ENCODE data around the gene OR1L6. TPM values are rescaled to one million over a fixed set of nuclear protein-coding genes. Genes with fewer than 3 reads are reported as not detected.

OR1L6 gene
- total and polyA plus RNA-seq, 2 experiments from 2014 or later = not detected

- H3K4me3 ChIP-seq = no peak within 1 kb of the TSS
- H2AFZ ChIP-seq = no peak within 1 kb of the TSS
- no peaks in the 10 kb centered on the region for H3K79me2 ChIP-seq
- no peaks in the 10 kb centered on the region for H3K4me1 ChIP-seq (ENCODE audit: insufficient read depth)
- H4K20me1 ChIP-seq (ENCODE audit: insufficient read depth, poor library complexity, severe bottlenecking) = no peaks in the 10 kb centered on the region
- no peaks in the 10 kb centered on the region for H3K27me3 ChIP-seq
- H3K36me3 ChIP-seq (replicated peaks; ENCODE audit: insufficient read depth, low read depth) = no peaks in the 10 kb centered on the region
- no peak for DNase-seq (ENCODE audit: low spot score)
- no peaks in the 10 kb centered on the region for H3K9me2 ChIP-seq (replicated peaks; ENCODE audit: insufficient read depth)
- H3K9me3 ChIP-seq (ENCODE audit: low read depth) = no peaks in the 10 kb centered on the region
- 88% methylated on average over 12 of the region's 12 CpGs for WGBS (ENCODE audit: low lambda C conversion rate, missing lambda C conversion rate)
- no peak for TF ChIP-seq EZH2 (IDR thresholded peaks at IDR 0.05; ENCODE audit: borderline replicate concordance)
- TF ChIP-seq, protein P1, sequence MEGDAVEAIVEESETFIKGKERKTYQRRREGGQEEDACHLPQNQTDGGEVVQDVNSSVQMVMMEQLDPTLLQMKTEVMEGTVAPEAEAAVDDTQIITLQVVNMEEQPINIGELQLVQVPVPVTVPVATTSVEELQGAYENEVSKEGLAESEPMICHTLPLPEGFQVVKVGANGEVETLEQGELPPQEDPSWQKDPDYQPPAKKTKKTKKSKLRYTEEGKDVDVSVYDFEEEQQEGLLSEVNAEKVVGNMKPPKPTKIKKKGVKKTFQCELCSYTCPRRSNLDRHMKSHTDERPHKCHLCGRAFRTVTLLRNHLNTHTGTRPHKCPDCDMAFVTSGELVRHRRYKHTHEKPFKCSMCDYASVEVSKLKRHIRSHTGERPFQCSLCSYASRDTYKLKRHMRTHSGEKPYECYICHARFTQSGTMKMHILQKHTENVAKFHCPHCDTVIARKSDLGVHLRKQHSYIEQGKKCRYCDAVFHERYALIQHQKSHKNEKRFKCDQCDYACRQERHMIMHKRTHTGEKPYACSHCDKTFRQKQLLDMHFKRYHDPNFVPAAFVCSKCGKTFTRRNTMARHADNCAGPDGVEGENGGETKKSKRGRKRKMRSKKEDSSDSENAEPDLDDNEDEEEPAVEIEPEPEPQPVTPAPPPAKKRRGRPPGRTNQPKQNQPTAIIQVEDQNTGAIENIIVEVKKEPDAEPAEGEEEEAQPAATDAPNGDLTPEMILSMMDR (IDR thresholded peaks at IDR 0.05; ENCODE audit: poor library complexity) = no peak
- TF ChIP-seq EZH2phosphoT487 (IDR thresholded peaks at IDR 0.05; ENCODE audit: low read depth, severe bottlenecking, unreplicated experiment) = no peak
- no peak within 1 kb of the TSS for H3K27ac ChIP-seq
- no peak within 1 kb of the TSS for H3K4me2 ChIP-seq
Measured at GRCh38 chr9:122788831-122789230, 46.7 kb downstream of the OR1L6 start, which contains the start of gene OR5C1. OR5C1 (plus strand) TSS chr9:122788933; CDS start chr9:122788933, 0 bp downstream.

- H3K9me2 ChIP-seq (replicated peaks; ENCODE audit: insufficient read depth) = no peaks in the 10 kb centered on the region
- H3K36me3 ChIP-seq (replicated peaks; ENCODE audit: insufficient read depth, low read depth) = no peaks in the 10 kb centered on the region
- H3K27me3 ChIP-seq = no peaks in the 10 kb centered on the region
- TF ChIP-seq, protein P1 (IDR thresholded peaks at IDR 0.05; ENCODE audit: poor library complexity) = no peak
- TF ChIP-seq EZH2 (IDR thresholded peaks at IDR 0.05; ENCODE audit: borderline replicate concordance) = no peak
- TF ChIP-seq EZH2phosphoT487 (IDR thresholded peaks at IDR 0.05; ENCODE audit: low read depth, severe bottlenecking, unreplicated experiment) = no peak
- no peaks in the 10 kb centered on the region for H4K20me1 ChIP-seq (ENCODE audit: insufficient read depth, poor library complexity, severe bottlenecking)
- no peak for DNase-seq (ENCODE audit: low spot score)
- no peak overlapping the region for H3K4me2 ChIP-seq
- no peaks in the 10 kb centered on the region for H3K79me2 ChIP-seq
- H3K4me3 ChIP-seq = no peak overlapping the region
- no peaks in the 10 kb centered on the region for H3K9me3 ChIP-seq (ENCODE audit: low read depth)
- WGBS (ENCODE audit: low lambda C conversion rate, missing lambda C conversion rate) = 91% methylated on average over 28 of the region's 28 CpGs
- H3K27ac ChIP-seq = no peak overlapping the region
- H3K4me1 ChIP-seq (ENCODE audit: insufficient read depth) = no peaks in the 10 kb centered on the region
- no peak overlapping the region for H2AFZ ChIP-seq
Measured at GRCh38 chr9:122789256-122790046, 47.3 kb downstream of the OR1L6 start.

- H3K4me1 ChIP-seq (ENCODE audit: insufficient read depth) = no peaks in the 10 kb centered on the region
- no peak overlapping the region for H3K4me3 ChIP-seq
- H3K27ac ChIP-seq = no peak overlapping the region
- H3K36me3 ChIP-seq (replicated peaks; ENCODE audit: insufficient read depth, low read depth) = no peaks in the 10 kb centered on the region
- WGBS (ENCODE audit: low lambda C conversion rate, missing lambda C conversion rate) = 66% methylated on average over 5 of the region's 5 CpGs
- no peaks in the 10 kb centered on the region for H3K27me3 ChIP-seq
- DNase-seq (ENCODE audit: low spot score) = no peak
- H3K9me3 ChIP-seq (ENCODE audit: low read depth) = no peaks in the 10 kb centered on the region
- no peaks in the 10 kb centered on the region for H3K79me2 ChIP-seq
- H4K20me1 ChIP-seq (ENCODE audit: insufficient read depth, poor library complexity, severe bottlenecking) = no peaks in the 10 kb centered on the region
- no peak overlapping the region for H2AFZ ChIP-seq
- TF ChIP-seq EZH2 (IDR thresholded peaks at IDR 0.05; ENCODE audit: borderline replicate concordance) (no peak), EZH2phosphoT487 (IDR thresholded peaks at IDR 0.05; ENCODE audit: low read depth, severe bottlenecking, unreplicated experiment) (no peak)
- TF ChIP-seq, protein P1 (IDR thresholded peaks at IDR 0.05; ENCODE audit: poor library complexity) = no peak
- no peak overlapping the region for H3K4me2 ChIP-seq
- no peaks in the 10 kb centered on the region for H3K9me2 ChIP-seq (replicated peaks; ENCODE audit: insufficient read depth)
Measured at GRCh38 chr9:122791872-122792669, 50.0 kb downstream of the OR1L6 start.

Data from hepatocyte (in vitro differentiated cells).